Vagina (tissue), 2 donors: Measurements from ENCODE around the gene SERPINE1. TPM values are rescaled to one million over a fixed set of nuclear protein-coding genes. Genes with fewer than 3 reads are reported as not detected.
"Not testable (repeated sequence)": the region's sequence is repeated elsewhere in the genome, so short reads cannot be mapped to it uniquely, and the experiment has no call there.

ENCODE experiments used
- DNase-seq, 2 donors: peaks; one replicate each; pipeline ENCODE4 v3.0.0-alpha.2; 2017; ENCODE audit errors: extremely low spot score in 2 of 2
- H3K27ac ChIP-seq: fragments of 200-600 bp; sonication (generic); one replicate; pipeline ENCODE4 v1.5.1; 2019
- H3K27me3 ChIP-seq: fragments of 200-600 bp; sonication (generic); one replicate; pipeline ENCODE4 v1.5.1; 2019
- H3K36me3 ChIP-seq, 2 donors: fragments of 200-600 bp; sonication (generic); one replicate each; pipeline ENCODE4 v1.5.1; 2017 to 2019
- H3K4me1 ChIP-seq: fragments of 200-600 bp; sonication (generic); one replicate; pipeline ENCODE4 v1.5.1; 2019
- H3K4me3 ChIP-seq, 2 donors: fragments of 200-600 bp; sonication (generic); 1 replicate in 1 of 2; 2 replicates in 1 of 2; pipeline ENCODE4 v1.5.1; 2016 to 2019
- H3K9me3 ChIP-seq: fragments of 200-600 bp; sonication (generic); one replicate; pipeline ENCODE4 v1.5.1; 2019
- POLR2A ChIP-seq, 2 donors: fragments of 450-650 bp; IDR thresholded peaks; one replicate each; pipeline ENCODE4 v1.6.1; 2017; ENCODE audit warnings: antibody characterized with exemption in 2 of 2, mild to moderate bottlenecking in 2 of 2, moderate library complexity in 2 of 2
- POLR2AphosphoS5 ChIP-seq, 2 donors: sonication (generic); formaldehyde crosslinking; IDR thresholded peaks; one replicate each; pipeline ENCODE4 v1.9.0; 2017; ENCODE audit warnings: antibody characterized with exemption in 2 of 2, mild to moderate bottlenecking in 2 of 2, low read depth in 1 of 2; ENCODE audit not compliant: insufficient read depth in 1 of 2
- intact Hi-C: fragments of 100-400 bp; cut with DNase I; formaldehyde crosslinking; loops from one replicate; pipeline ENCODE4 v1.15.1; 2023
- total RNA-seq: library from RNA; depleted of rRNA; stranded (reverse); fragments of >200 nt; gene quantifications from one replicate; pipeline ENCODE4 v1.2.3, GENCODE V29; 2016
- TF ChIP-seq, protein P1 (sequence below), 3 experiments: fragments of 450-650 bp in 2 of 3; fragments of 200-600 bp in 1 of 3; sonication (generic) in 1 of 3; IDR thresholded peaks; one replicate each; pipeline ENCODE4 v1.5.1; 2017 to 2019; ENCODE audit warnings: antibody characterized with exemption in 3 of 3, mild to moderate bottlenecking in 2 of 3, moderate library complexity in 2 of 3

SERPINE1 gene
- total RNA-seq, 1 donor from 2014 or later = 14.7 TPM

DNA sequence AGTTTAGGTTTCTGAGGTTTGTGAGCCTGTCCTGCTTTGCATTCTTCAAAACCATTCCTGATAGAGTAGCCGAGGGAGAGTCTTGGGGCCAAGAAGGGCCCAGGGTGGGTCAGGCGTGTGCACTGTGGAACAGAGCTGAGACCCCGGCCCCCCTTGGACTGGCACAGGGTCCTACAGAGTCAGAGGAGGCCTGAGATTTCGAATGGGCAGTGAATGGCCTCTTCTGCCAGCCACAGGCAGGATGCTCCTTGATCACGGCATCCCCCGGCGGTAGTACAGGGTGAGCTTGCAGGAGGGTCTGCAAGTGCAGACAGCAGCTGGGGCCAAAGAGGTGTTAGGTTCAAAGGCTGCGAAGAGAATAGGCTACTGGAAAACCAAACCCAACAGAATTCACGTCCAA, 37.0 kb upstream of the SERPINE1 start:
- TF ChIP-seq POLR2A (IDR thresholded peaks at IDR 0.05) (no peak), POLR2AphosphoS5 (IDR thresholded peaks at IDR 0.05; ENCODE audit: insufficient read depth in 1 of 2, low read depth in 1 of 2) (no peak)
- TF ChIP-seq, protein P1, sequence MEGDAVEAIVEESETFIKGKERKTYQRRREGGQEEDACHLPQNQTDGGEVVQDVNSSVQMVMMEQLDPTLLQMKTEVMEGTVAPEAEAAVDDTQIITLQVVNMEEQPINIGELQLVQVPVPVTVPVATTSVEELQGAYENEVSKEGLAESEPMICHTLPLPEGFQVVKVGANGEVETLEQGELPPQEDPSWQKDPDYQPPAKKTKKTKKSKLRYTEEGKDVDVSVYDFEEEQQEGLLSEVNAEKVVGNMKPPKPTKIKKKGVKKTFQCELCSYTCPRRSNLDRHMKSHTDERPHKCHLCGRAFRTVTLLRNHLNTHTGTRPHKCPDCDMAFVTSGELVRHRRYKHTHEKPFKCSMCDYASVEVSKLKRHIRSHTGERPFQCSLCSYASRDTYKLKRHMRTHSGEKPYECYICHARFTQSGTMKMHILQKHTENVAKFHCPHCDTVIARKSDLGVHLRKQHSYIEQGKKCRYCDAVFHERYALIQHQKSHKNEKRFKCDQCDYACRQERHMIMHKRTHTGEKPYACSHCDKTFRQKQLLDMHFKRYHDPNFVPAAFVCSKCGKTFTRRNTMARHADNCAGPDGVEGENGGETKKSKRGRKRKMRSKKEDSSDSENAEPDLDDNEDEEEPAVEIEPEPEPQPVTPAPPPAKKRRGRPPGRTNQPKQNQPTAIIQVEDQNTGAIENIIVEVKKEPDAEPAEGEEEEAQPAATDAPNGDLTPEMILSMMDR (IDR thresholded peaks at IDR 0.05) = no peak
- H3K4me1 ChIP-seq = peaks cover 30% of the 10 kb centered on the region
- no peak for DNase-seq
- H3K9me3 ChIP-seq = no peaks in the 10 kb centered on the region
- intact Hi-C loops = loop anchor here (5.0 kb wide), 1 partner anchor 37 kb away; the partner anchor contains the start of gene SERPINE1
- no peak overlapping the region for H3K4me3 ChIP-seq
- H3K27ac ChIP-seq = no peak overlapping the region
- H3K27me3 ChIP-seq = no peaks in the 10 kb centered on the region
- peaks cover 0 to 25% of the 10 kb centered on the region in 2 donors for H3K36me3 ChIP-seq

DNA sequence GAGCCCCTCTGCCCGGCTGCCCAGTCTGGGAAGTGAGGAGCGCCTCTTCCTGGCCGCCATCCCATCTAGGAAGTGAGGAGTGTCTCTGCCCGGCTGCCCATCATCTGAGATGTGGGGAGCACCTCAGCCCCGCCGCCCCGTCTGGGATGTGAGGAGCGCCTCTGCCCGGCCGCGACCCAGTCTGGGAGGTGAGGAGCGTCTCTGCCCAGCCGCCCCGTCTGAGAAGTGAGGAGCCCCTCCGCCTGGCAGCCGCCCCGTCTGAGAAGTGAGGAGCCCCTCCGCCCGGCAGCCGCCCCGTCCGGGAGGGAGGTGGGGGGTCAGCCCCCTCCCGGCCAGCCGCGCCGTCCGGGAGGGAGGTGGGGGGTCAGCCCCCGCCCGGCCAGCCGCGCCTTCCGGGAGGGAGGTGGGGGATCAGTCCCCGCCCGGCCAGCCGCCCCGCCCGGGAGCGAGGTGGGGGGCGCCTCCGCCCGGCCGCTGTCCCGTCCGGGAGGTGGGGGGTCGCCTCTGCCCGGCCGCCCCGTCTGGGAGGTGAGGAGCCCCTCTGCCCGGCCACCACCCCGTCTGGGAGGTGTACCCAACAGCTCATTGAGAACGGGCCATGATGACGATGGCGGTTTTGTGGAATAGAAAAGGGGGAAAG, 34.5 kb upstream of the SERPINE1 start:
- H3K27me3 ChIP-seq, intact Hi-C loops, H3K27ac ChIP-seq, H3K9me3 ChIP-seq, DNase-seq, H3K4me1 ChIP-seq, H3K4me3 ChIP-seq: not testable (repeated sequence)
- H3K36me3 ChIP-seq = peaks cover 0 to 22% of the 10 kb centered on the region in 2 donors

DNA sequence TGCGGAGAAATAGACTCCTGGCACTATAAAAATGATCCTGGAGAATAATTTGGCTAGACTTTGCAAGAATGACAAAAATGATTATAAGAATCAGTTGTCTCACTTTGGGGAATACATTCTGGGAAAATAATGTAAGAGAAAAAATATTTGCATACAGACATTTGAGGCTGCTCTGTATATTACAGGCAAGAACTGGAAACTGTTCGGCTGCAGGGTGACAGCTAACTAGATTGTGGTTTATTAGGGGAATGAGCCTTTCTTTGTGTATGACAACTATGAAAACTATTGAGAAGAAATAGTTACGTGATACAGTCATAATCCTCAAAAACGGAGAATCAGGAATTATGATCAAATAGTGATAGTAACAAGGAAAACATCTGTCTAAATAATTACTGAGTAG, 33.0 kb upstream of the SERPINE1 start:
- H3K27me3 ChIP-seq = no peaks in the 10 kb centered on the region
- no peaks in the 10 kb centered on the region for H3K4me1 ChIP-seq
- H3K27ac ChIP-seq = no peak overlapping the region
- H3K9me3 ChIP-seq = no peaks in the 10 kb centered on the region
- no peak overlapping the region for H3K4me3 ChIP-seq
- TF ChIP-seq, protein P1 (IDR thresholded peaks at IDR 0.05) = no peak
- no peak for TF ChIP-seq POLR2A (IDR thresholded peaks at IDR 0.05)
- TF ChIP-seq POLR2AphosphoS5 (IDR thresholded peaks at IDR 0.05; ENCODE audit: insufficient read depth in 1 of 2, low read depth in 1 of 2) = no peak
- DNase-seq = no peak
- H3K36me3 ChIP-seq = peaks cover 0 to 6% of the 10 kb centered on the region in 2 donors
- intact Hi-C loops = no loop called here

DNA sequence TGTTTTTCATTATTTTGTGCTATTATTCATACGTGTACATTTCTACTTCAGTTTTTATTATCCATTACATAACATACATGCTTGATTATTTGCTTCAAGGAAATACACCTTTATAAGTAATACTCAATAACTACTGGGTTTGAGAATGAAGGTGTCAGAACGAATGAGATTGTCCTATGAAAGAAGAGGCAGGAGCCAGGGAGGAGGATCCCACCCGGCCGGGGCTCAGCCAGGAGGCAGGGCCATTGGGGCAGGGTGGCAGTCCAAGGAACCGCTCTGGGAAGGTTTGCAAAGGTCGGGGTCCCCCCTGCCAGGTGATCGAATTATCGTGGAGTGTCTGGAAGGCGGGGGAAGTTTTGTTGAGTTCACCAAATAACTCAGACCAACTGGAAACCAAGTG, 32.5 kb upstream of the SERPINE1 start:
- intact Hi-C loops = no loop called here
- H3K9me3 ChIP-seq = no peaks in the 10 kb centered on the region
- DNase-seq = no peak
- no peak overlapping the region for H3K4me3 ChIP-seq
- H3K27me3 ChIP-seq = no peaks in the 10 kb centered on the region
- H3K27ac ChIP-seq = no peak overlapping the region
- H3K36me3 ChIP-seq = peaks cover 0 to 2% of the 10 kb centered on the region in 2 donors
- no peak for TF ChIP-seq POLR2A (IDR thresholded peaks at IDR 0.05)
- TF ChIP-seq, protein P1 (IDR thresholded peaks at IDR 0.05) = no peak
- no peak for TF ChIP-seq POLR2AphosphoS5 (IDR thresholded peaks at IDR 0.05; ENCODE audit: insufficient read depth in 1 of 2, low read depth in 1 of 2)
- H3K4me1 ChIP-seq = peaks cover 2% of the 10 kb centered on the region

DNA sequence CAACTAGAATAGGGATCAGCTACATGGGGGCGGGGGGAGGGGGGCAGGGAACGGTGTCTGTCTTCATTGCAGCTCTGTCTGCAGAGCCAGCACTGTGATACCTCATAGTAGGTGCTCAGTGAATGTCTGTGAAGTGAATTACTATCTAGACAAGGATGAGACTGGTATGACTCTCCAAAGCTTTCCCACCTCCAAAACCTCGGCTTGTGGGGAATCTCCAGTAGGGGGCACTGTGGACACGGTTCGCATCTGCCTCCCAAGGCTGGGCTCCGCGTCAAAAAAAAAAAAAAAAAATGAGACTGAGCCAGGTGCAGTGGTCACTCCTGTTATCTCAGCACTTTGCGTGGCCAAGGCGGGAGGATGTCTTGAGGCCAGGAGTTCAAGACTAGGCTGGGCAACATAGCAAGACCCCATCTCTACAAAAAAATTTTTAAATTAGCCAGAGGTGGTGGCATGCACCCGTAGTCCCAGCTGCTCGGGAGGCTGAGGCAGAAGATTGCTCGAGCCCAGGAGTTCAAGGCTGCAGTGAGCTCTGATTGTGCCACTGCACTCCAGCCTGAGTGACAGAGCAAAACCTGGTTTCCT, 32.0 kb upstream of the SERPINE1 start:
- no peak overlapping the region for H3K27ac ChIP-seq

More for the DNA sequence above, 32.0 kb upstream of the SERPINE1 start:
- Histone ChIP-seq H3K4me1 (peaks cover 7% of the 10 kb centered on the region), H3K27me3 (no peaks in the 10 kb centered on the region), H3K9me3 (no peaks in the 10 kb centered on the region), H3K36me3 (no peaks in the 10 kb centered on the region), H3K4me3 (no peak overlapping the region)
- intact Hi-C loops = loop anchor here (5.0 kb wide), 1 partner anchor 42 kb away; no protein-coding TSS in a partner anchor
- TF ChIP-seq, protein P1 (IDR thresholded peaks at IDR 0.05) = peak in 2 of 3 experiments; percentile 39 to 50
- TF ChIP-seq POLR2A (IDR thresholded peaks at IDR 0.05) = no peak
- DNase-seq = no peak
